Measurements from ENCODE around the gene FAM171A2. TPM values are rescaled to one million over a fixed set of nuclear protein-coding genes. Genes with fewer than 3 reads are reported as not detected.

FAM171A2 gene
- 3.5 and 4.3 TPM in 2 replicates for total RNA-seq

- H3K36me3 ChIP-seq (ENCODE audit: insufficient read depth, low read length): no peaks in the 10 kb centered on the region
- no peaks in the 10 kb centered on the region for H3K79me2 ChIP-seq (ENCODE audit: insufficient read depth, low read length)
- no peaks in the 10 kb centered on the region for H3K9me3 ChIP-seq (ENCODE audit: low read depth, low read length)
- H3K4me2 ChIP-seq (ENCODE audit: insufficient read depth, low read length): peak within 1 kb of the TSS; percentile 82
- TF ChIP-seq CTCF (IDR thresholded peaks at IDR 0.05; ENCODE audit: extremely low read depth, low read depth, low read length): peak; percentile 25
- H3K4me1 ChIP-seq (ENCODE audit: insufficient read depth, low read length): no peaks in the 10 kb centered on the region
- H2AFZ ChIP-seq (ENCODE audit: low read length): peak within 1 kb of the TSS; percentile 83
- H4K20me1 ChIP-seq (ENCODE audit: insufficient read depth, low read length): no peaks in the 10 kb centered on the region
- H3K4me3 ChIP-seq (ENCODE audit: insufficient read depth, low read length): peak within 1 kb of the TSS; percentile 75
- H3K27ac ChIP-seq (ENCODE audit: low read depth, low read length): no peak within 1 kb of the TSS
- H3K27me3 ChIP-seq (ENCODE audit: insufficient read depth, low read length): peaks cover 10% of the 10 kb centered on the region
- DNase-seq (ENCODE audit: insufficient read length, low spot score, missing footprints): peak; percentile 99
Measured at GRCh38 chr17:44363613-44364159, at the start of gene FAM171A2. FAM171A2 (minus strand) TSS chr17:44363853; CDS start chr17:44363714, 139 bp downstream.

GRCh38 chr17:44409309-44410028 lies 45.8 kb upstream of the FAM171A2 start:
- Histone ChIP-seq H3K36me3 (ENCODE audit: insufficient read depth, low read length) (peaks cover 5% of the 10 kb centered on the region), H3K4me1 (ENCODE audit: insufficient read depth, low read length) (no peaks in the 10 kb centered on the region), H3K4me2 (ENCODE audit: insufficient read depth, low read length) (no peak overlapping the region), H3K27ac (ENCODE audit: low read depth, low read length) (no peak overlapping the region), H3K4me3 (ENCODE audit: insufficient read depth, low read length) (no peak overlapping the region), H3K79me2 (ENCODE audit: insufficient read depth, low read length) (no peaks in the 10 kb centered on the region), H3K9me3 (ENCODE audit: low read depth, low read length) (no peaks in the 10 kb centered on the region), H3K27me3 (ENCODE audit: insufficient read depth, low read length) (no peaks in the 10 kb centered on the region), H2AFZ (ENCODE audit: low read length) (no peak overlapping the region), H4K20me1 (ENCODE audit: insufficient read depth, low read length) (no peaks in the 10 kb centered on the region)
- DNase-seq (ENCODE audit: insufficient read length, low spot score, missing footprints): no peak
- TF ChIP-seq CTCF (IDR thresholded peaks at IDR 0.05; ENCODE audit: extremely low read depth, low read depth, low read length): no peak

- Histone ChIP-seq H3K36me3 (ENCODE audit: insufficient read depth, low read length) (peaks cover 8% of the 10 kb centered on the region), H3K4me3 (ENCODE audit: insufficient read depth, low read length) (no peak overlapping the region), H3K79me2 (ENCODE audit: insufficient read depth, low read length) (no peaks in the 10 kb centered on the region), H3K9me3 (ENCODE audit: low read depth, low read length) (no peaks in the 10 kb centered on the region), H3K4me1 (ENCODE audit: insufficient read depth, low read length) (no peaks in the 10 kb centered on the region), H4K20me1 (ENCODE audit: insufficient read depth, low read length) (no peaks in the 10 kb centered on the region), H3K27ac (ENCODE audit: low read depth, low read length) (no peak overlapping the region), H3K4me2 (ENCODE audit: insufficient read depth, low read length) (no peak overlapping the region), H2AFZ (ENCODE audit: low read length) (no peak overlapping the region), H3K27me3 (ENCODE audit: insufficient read depth, low read length) (no peaks in the 10 kb centered on the region)
- no peak for DNase-seq (ENCODE audit: insufficient read length, low spot score, missing footprints)
- TF ChIP-seq CTCF (IDR thresholded peaks at IDR 0.05; ENCODE audit: extremely low read depth, low read depth, low read length): no peak
Measured at GRCh38 chr17:44408786-44409185, 45.1 kb upstream of the FAM171A2 start.

- Histone ChIP-seq H3K27me3 (ENCODE audit: insufficient read depth, low read length) (no peaks in the 10 kb centered on the region), H3K27ac (ENCODE audit: low read depth, low read length) (no peak overlapping the region), H3K9me3 (ENCODE audit: low read depth, low read length) (no peaks in the 10 kb centered on the region), H3K79me2 (ENCODE audit: insufficient read depth, low read length) (no peaks in the 10 kb centered on the region), H3K4me3 (ENCODE audit: insufficient read depth, low read length) (no peak overlapping the region), H3K4me2 (ENCODE audit: insufficient read depth, low read length) (no peak overlapping the region), H4K20me1 (ENCODE audit: insufficient read depth, low read length) (no peaks in the 10 kb centered on the region), H3K36me3 (ENCODE audit: insufficient read depth, low read length) (peaks cover 35% of the 10 kb centered on the region), H3K4me1 (ENCODE audit: insufficient read depth, low read length) (no peaks in the 10 kb centered on the region), H2AFZ (ENCODE audit: low read length) (no peak overlapping the region)
- no peak for TF ChIP-seq CTCF (IDR thresholded peaks at IDR 0.05; ENCODE audit: extremely low read depth, low read depth, low read length)
- no peak for DNase-seq (ENCODE audit: insufficient read length, low spot score, missing footprints)
Measured at GRCh38 chr17:44402564-44403172, 39.0 kb upstream of the FAM171A2 start.
